AML-193 (cell line): ENCODE measurements around the gene GLTPD2.
"Not testable (repeated sequence)": the region's sequence is repeated elsewhere in the genome, so short reads cannot be mapped to it uniquely, and the experiment has no call there.

Source experiments
- DNase-seq, 2 experiments: peaks; one replicate each; lab custom pipeline; 2025; lab: John Stamatoyannopoulos, UW

GLTPD2 gene

GRCh38 chr17:4808378-4808767 lies 19.6 kb downstream of the GLTPD2 start:
- no peak for DNase-seq

GRCh38 chr17:4810696-4811290 lies 22.0 kb downstream of the GLTPD2 start:
- no peak for DNase-seq

GRCh38 chr17:4811471-4811870 lies 22.7 kb downstream of the GLTPD2 start:
- DNase-seq: no peak

GRCh38 chr17:4812690-4813089 lies 23.9 kb downstream of the GLTPD2 start:
- no peak for DNase-seq

- peak in 1 of 2 experiments; percentile 22 for DNase-seq
Measured at GRCh38 chr17:4815043-4815675, 26.4 kb downstream of the GLTPD2 start.

GRCh38 chr17:4816826-4817225 lies 28.1 kb downstream of the GLTPD2 start:
- DNase-seq: no peak

- no peak for DNase-seq
Measured at GRCh38 chr17:4818276-4818675, 29.5 kb downstream of the GLTPD2 start.

- DNase-seq: no peak
Measured at GRCh38 chr17:4822835-4823234, 34.1 kb downstream of the GLTPD2 start.

- no peak for DNase-seq
Measured at GRCh38 chr17:4823373-4824089, 34.8 kb downstream of the GLTPD2 start.

- no peak for DNase-seq
Measured at GRCh38 chr17:4827399-4827798, 38.6 kb downstream of the GLTPD2 start.

- DNase-seq: not testable (repeated sequence)
Measured at GRCh38 chr17:4832829-4833177, 44.0 kb downstream of the GLTPD2 start.

- peak; percentile 56 for DNase-seq
Measured at GRCh38 chr17:4833178-4833940, 44.6 kb downstream of the GLTPD2 start, which contains the start of gene MINK1. MINK1 (plus strand) TSS chr17:4833340; CDS start chr17:4833584, 244 bp downstream.

- no peak for DNase-seq
Measured at GRCh38 chr17:4833941-4834680, 45.3 kb downstream of the GLTPD2 start.

- no peak for DNase-seq
Measured at GRCh38 chr17:4834681-4835020, 45.9 kb downstream of the GLTPD2 start.

- DNase-seq: no peak
Measured at GRCh38 chr17:4836221-4836620, 47.5 kb downstream of the GLTPD2 start.

GRCh38 chr17:4837471-4838308 lies 48.9 kb downstream of the GLTPD2 start:
- DNase-seq: no peak

- DNase-seq: no peak
Measured at GRCh38 chr17:4838309-4838785, 49.6 kb downstream of the GLTPD2 start.

GRCh38 chr17:4839221-4839620 lies 50.5 kb downstream of the GLTPD2 start:
- DNase-seq: no peak
